H1 (cell line): ENCODE results near the gene ATP2A3. TPM values are rescaled to one million over a fixed set of nuclear protein-coding genes. Genes with fewer than 3 reads are reported as not detected.

Experiments
- CTCF ChIA-PET: fragments of 300-600 bp; sonication (Branson Sonifier 250); formaldehyde crosslinking; loops from one replicate; lab custom pipeline; 2021; ENCODE audit not compliant: partially characterized antibody; lab: Charles Lee
- POLR2A ChIA-PET: fragments of 300-600 bp; sonication (Branson Sonifier 250); formaldehyde crosslinking; loops from one replicate; lab custom pipeline; 2021; ENCODE audit warnings: inconsistent platforms; ENCODE audit not compliant: partially characterized antibody; lab: Charles Lee
- DNase-seq, 2 experiments: peaks; one replicate each; pipeline versions ENCODE4 v3.0.0 to v3.0.0-alpha.2; 2010 to 2022; ENCODE audit warnings: low spot score in 2 of 2, low read depth in 1 of 2, mixed read lengths in 1 of 2
- FAIRE-seq: peaks from 2 replicates; lab custom pipeline; 2011; peaks lifted over from hg19 to GRCh38; lab: Jason Lieb, UNC
- H2AFZ ChIP-seq: 2 replicates; pipeline ENCODE4 v1.8.1; 2012; ENCODE audit warnings: low read length, inconsistent platforms
- H2AK5ac ChIP-seq: 2 replicates; pipeline ENCODE4 v1.6.1; 2013; ENCODE audit warnings: low read depth, low read length
- H2BK120ac ChIP-seq: replicated peaks from 2 replicates; pipeline ENCODE3; 2013; ENCODE audit warnings: low read depth, low read length, inconsistent platforms
- H2BK12ac ChIP-seq: 2 replicates; pipeline ENCODE4 v1.6.1; 2013; ENCODE audit warnings: low read depth, low read length
- H2BK15ac ChIP-seq: 2 replicates; pipeline ENCODE4 v1.6.1; 2013; ENCODE audit warnings: low read length
- H2BK20ac ChIP-seq: 2 replicates; pipeline ENCODE4 v1.6.1; 2013; ENCODE audit warnings: low read length
- H2BK5ac ChIP-seq: 2 replicates; pipeline ENCODE4 v1.6.1; 2013; ENCODE audit warnings: low read depth, low read length
- H3K14ac ChIP-seq: 2 replicates; pipeline ENCODE4 v1.6.1; 2013; ENCODE audit warnings: inconsistent platforms; ENCODE audit not compliant: insufficient read length
- H3K18ac ChIP-seq: 2 replicates; pipeline ENCODE4 v1.6.1; 2013; ENCODE audit warnings: low read length; ENCODE audit errors: extremely low read depth
- H3K23ac ChIP-seq: 2 replicates; pipeline ENCODE4 v1.6.1; 2013; ENCODE audit warnings: inconsistent platforms; ENCODE audit not compliant: insufficient read length
- H3K23me2 ChIP-seq: 2 replicates; pipeline ENCODE4 v1.6.1; 2013; ENCODE audit warnings: low read depth, low read length
- H3K27ac ChIP-seq: 2 replicates; pipeline ENCODE4 v1.6.1; 2011; ENCODE audit warnings: low read depth, low read length, inconsistent platforms
- H3K27me3 ChIP-seq, 4 experiments: replicated peaks in 1 of 4; 1 replicate in 1 of 4; 2 replicates in 3 of 4; pipeline versions ENCODE4 v1.6.1 to v1.8.1; 2011 to 2013; ENCODE audit warnings: low read length in 3 of 4, mild to moderate bottlenecking in 3 of 4, inconsistent platforms in 2 of 4, mixed read lengths in 2 of 4, moderate library complexity in 1 of 4; ENCODE audit not compliant: control insufficient read depth in 3 of 4, insufficient read depth in 3 of 4; ENCODE audit errors: extremely low read depth in 1 of 4
- H3K36me3 ChIP-seq, 4 experiments: 2 replicates each; pipeline versions ENCODE4 v1.6.1 to v1.8.1; 2011 to 2013; ENCODE audit warnings: mild to moderate bottlenecking in 4 of 4, low read length in 3 of 4, moderate library complexity in 2 of 4, control low read depth in 1 of 4, inconsistent platforms in 1 of 4; ENCODE audit not compliant: insufficient read depth in 4 of 4, control insufficient read depth in 2 of 4
- H3K4ac ChIP-seq: replicated peaks from 2 replicates; pipeline ENCODE3; 2013; ENCODE audit warnings: low read length, low read depth, mixed read lengths, inconsistent platforms; ENCODE audit not compliant: insufficient read length
- H3K4me1 ChIP-seq, 4 experiments: replicated peaks in 1 of 4; 1 replicate in 1 of 4; 2 replicates in 3 of 4; pipeline versions ENCODE4 v1.6.1 to v1.8.1; 2011 to 2013; ENCODE audit warnings: low read length in 3 of 4, inconsistent platforms in 2 of 4, mixed read lengths in 1 of 4; ENCODE audit not compliant: insufficient read depth in 4 of 4, control insufficient read depth in 3 of 4
- H3K4me2 ChIP-seq, 2 experiments: 2 replicates each; pipeline versions ENCODE4 v1.6.1 to v1.8.1; 2011 to 2013; ENCODE audit warnings: low read depth in 2 of 2, low read length in 2 of 2, control low read depth in 1 of 2, inconsistent platforms in 1 of 2, mild to moderate bottlenecking in 1 of 2; ENCODE audit not compliant: insufficient read depth in 1 of 2
- H3K4me3 ChIP-seq, 4 experiments: fragments of 200-600, 300-600 bp in 1 of 4; sonication (generic), shearing (Covaris generic), sonication (Bioruptor Twin) in 1 of 4; 2 replicates each; pipeline versions ENCODE4 v1.5.1 to v1.8.1; 2011 to 2016; ENCODE audit warnings: low read length in 4 of 4, low read depth in 3 of 4, control low read depth in 2 of 4, inconsistent platforms in 2 of 4, mild to moderate bottlenecking in 2 of 4, mixed read lengths in 1 of 4, moderate library complexity in 1 of 4; ENCODE audit not compliant: insufficient read depth in 2 of 4; ENCODE audit errors: extremely low read depth in 1 of 4
- H3K56ac ChIP-seq: replicated peaks from 2 replicates; pipeline ENCODE3; 2013; ENCODE audit warnings: low read depth, mild to moderate bottlenecking, mixed read lengths, low read length, inconsistent platforms; ENCODE audit not compliant: insufficient read length
- H3K79me1 ChIP-seq: 2 replicates; pipeline ENCODE4 v1.6.1; 2013; ENCODE audit warnings: low read depth, low read length, control low read depth
- H3K79me2 ChIP-seq, 2 experiments: 2 replicates each; pipeline versions ENCODE4 v1.6.1 to v1.8.1; 2012 to 2013; ENCODE audit warnings: low read length in 2 of 2, mild to moderate bottlenecking in 2 of 2, inconsistent platforms in 1 of 2; ENCODE audit not compliant: insufficient read depth in 2 of 2, control insufficient read depth in 1 of 2
- H3K9ac ChIP-seq, 4 experiments: replicated peaks in 1 of 4; 1 replicate in 1 of 4; 2 replicates in 3 of 4; pipeline versions ENCODE4 v1.6.1 to v1.8.1; 2011 to 2013; ENCODE audit warnings: low read depth in 3 of 4, low read length in 3 of 4, control low read depth in 2 of 4, mild to moderate bottlenecking in 2 of 4, moderate library complexity in 2 of 4, inconsistent platforms in 1 of 4; ENCODE audit errors: extremely low read depth in 1 of 4
- H3K9me3 ChIP-seq, 2 experiments: 2 replicates each; pipeline versions ENCODE4 v1.6.1 to v1.8.1; 2012 to 2013; ENCODE audit warnings: mild to moderate bottlenecking in 2 of 2, moderate library complexity in 2 of 2, control low read depth in 1 of 2, inconsistent platforms in 1 of 2, low read depth in 1 of 2, low read length in 1 of 2, mixed read lengths in 1 of 2; ENCODE audit not compliant: insufficient read depth in 2 of 2
- H4K20me1 ChIP-seq, 2 experiments: replicated peaks in 1 of 2; 2 replicates each; pipeline versions ENCODE3 to v1.8.1; 2011 to 2013; ENCODE audit warnings: inconsistent platforms in 2 of 2, low read length in 2 of 2, mild to moderate bottlenecking in 1 of 2; ENCODE audit not compliant: insufficient read depth in 2 of 2, control insufficient read depth in 1 of 2
- H4K5ac ChIP-seq: 2 replicates; pipeline ENCODE4 v1.6.1; 2013; ENCODE audit warnings: low read length, low read depth, mixed read lengths, inconsistent platforms; ENCODE audit not compliant: insufficient read length
- H4K8ac ChIP-seq: 2 replicates; pipeline ENCODE4 v1.8.0; 2013; ENCODE audit warnings: mild to moderate bottlenecking, moderate library complexity, low read length, inconsistent platforms; ENCODE audit not compliant: insufficient read depth; ENCODE audit errors: extremely low read depth
- H4K91ac ChIP-seq: replicated peaks from 2 replicates; pipeline ENCODE3; 2013; ENCODE audit warnings: low read length, mixed read lengths, inconsistent platforms; ENCODE audit not compliant: insufficient read length
- GTF2F1 ChIP-seq: IDR thresholded peaks from 2 replicates; pipeline ENCODE4 v1.6.1; 2012; ENCODE audit warnings: low read depth, low read length, improper control_type of control experiment, borderline replicate concordance
- PHF8 ChIP-seq: fragments of 200-600 bp; sonication (generic); conservative IDR thresholded peaks from 2 replicates; pipeline ENCODE4 v1.7.1; 2012; ENCODE audit warnings: low read depth, mild to moderate bottlenecking, inconsistent platforms, low read length, moderate library complexity
- SUZ12 ChIP-seq: fragments of 200-600 bp; sonication (generic); IDR thresholded peaks from 2 replicates; pipeline ENCODE4 v1.6.1; 2012; ENCODE audit warnings: mild to moderate bottlenecking, inconsistent platforms, low read length, moderate library complexity, mixed read lengths
- WGBS, 2 experiments: shearing (Covaris generic) in 1 of 2; methylation state at CpG; one replicate each; pipeline versions ENCODE4 v1.1.6 to v1.1.7; 2013 to 2015; ENCODE audit warnings: low lambda C conversion rate in 2 of 2, mixed read lengths in 2 of 2, inconsistent platforms in 1 of 2, low coverage in 1 of 2, missing lambda C conversion rate in 1 of 2; ENCODE audit not compliant: insufficient replicate concordance in 2 of 2, insufficient coverage in 1 of 2, insufficient read length in 1 of 2; ENCODE audit errors: extremely low coverage in 1 of 2, missing lambda C conversion rate in 1 of 2; 5-methylcytosine and 5-hydroxymethylcytosine counted together
- polyA plus RNA-seq, 7 experiments: library from polyadenylated mRNA; depleted of rRNA in 3 of 7; stranded (reverse) in 5 of 7; unstranded in 2 of 7; fragments of >200 nt in 5 of 7; fragments of 200-250 nt in 2 of 7; gene quantifications; 1 replicate in 5 of 7; 2 replicates in 1 of 7; 4 replicates in 1 of 7; pipeline versions ENCODE4 v1.2.1 to v1.2.3, GENCODE V29; 2011 to 2013; ENCODE audit warnings: missing spikeins in 2 of 7, mixed read lengths in 2 of 7
- total RNA-seq: library from RNA; stranded (reverse); fragmentation: NEBNext Ultra II Directional; extraction: Animal tissue kit (Norgen Biotek cat#: 25700); gene quantifications from 2 replicates; pipeline ENCODE4 v1.2.1, GENCODE V29; 2021
- TF ChIP-seq, protein P1 (sequence below): IDR thresholded peaks from 2 replicates; pipeline ENCODE4 v1.6.1; 2011; ENCODE audit warnings: low read length, improper control_type of control experiment
- TF ChIP-seq, protein P2 (sequence below), 3 experiments: IDR thresholded peaks; 1 replicate in 2 of 3; 2 replicates in 1 of 3; pipeline versions ENCODE4 v1.5.1 to v1.6.1; 2011; ENCODE audit warnings: low read length in 3 of 3, mild to moderate bottlenecking in 3 of 3, inconsistent platforms in 2 of 3, low read depth in 1 of 3, moderate library complexity in 1 of 3; ENCODE audit not compliant: insufficient read depth in 1 of 3; ENCODE audit errors: control extremely low read depth in 1 of 3

The ATP2A3 gene
- total and polyA plus RNA-seq, 2 of the 8 experiments (the other 6 are each of a cell fraction or from before 2014, with no cell fraction given), result 18.4 to 32.5 TPM

DNA sequence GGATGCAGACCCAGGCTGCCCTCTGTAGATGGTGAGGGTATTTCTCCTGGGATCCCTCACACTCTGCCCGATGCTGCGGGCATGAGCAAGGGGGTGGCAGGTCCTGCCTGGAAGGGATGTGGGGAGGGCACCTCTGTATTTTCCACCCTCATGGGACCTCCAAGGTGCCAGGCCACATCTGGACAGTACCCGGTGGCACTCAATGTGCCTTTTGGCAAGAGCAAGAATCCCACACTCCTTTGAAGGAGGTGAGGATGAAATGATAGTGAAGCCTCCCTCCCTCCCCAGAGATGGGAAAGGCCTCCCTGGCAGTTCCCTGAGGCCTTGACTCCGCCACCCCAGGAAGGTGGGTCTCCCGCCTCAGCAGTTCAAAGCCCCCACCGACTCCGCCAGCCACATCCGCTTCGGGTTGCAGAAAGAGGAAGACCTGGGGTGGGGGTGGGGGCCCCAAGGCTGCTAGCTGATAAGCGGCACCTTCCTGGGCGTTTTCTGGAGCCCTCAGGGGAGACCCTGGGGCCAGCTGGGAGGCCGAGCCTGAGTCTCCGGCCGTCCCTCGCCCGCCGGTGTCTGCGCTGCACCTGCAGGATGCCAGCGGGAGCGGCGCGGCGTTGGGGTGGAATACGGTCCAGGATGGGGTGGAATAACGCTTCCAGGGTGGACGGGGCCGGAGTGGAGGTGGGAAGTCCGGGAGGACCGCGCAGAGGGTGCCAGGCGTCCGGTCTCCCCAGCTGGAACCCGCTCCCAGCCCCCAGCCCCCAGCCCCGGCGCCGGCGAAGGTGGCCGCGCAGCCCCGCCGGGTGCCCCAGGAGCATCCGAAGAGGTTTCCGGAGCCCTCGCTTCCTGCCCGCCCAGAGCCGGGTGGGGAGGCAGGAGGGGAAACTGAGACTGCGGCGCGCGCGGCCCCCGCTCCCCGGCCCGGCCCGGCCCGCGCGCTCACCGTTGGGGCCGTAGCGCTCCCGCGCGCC lies 718 bp downstream of the ATP2A3 start:
- Histone ChIP-seq H2BK15ac (peak overlapping the region; percentile 88; the same call in 1 of the 2 replicates), H3K9me3 (no peaks in the 10 kb centered on the region), H3K79me1 (no peaks in the 10 kb centered on the region; the same call in 1 of the 2 replicates), H3K14ac (no peak overlapping the region), H2BK20ac (no peak overlapping the region), H3K18ac (no peak overlapping the region; the same call in 1 of the 2 replicates), H4K8ac (peak overlapping the region; percentile 53; the same call in 1 of the 2 replicates), H4K20me1 (peaks cover 0 to 8% of the 10 kb centered on the region in 2 experiments), H3K27me3 (peaks cover 2 to 27% (median 15%) of the 10 kb centered on the region in 4 experiments; a peak in 6 of 7 replicates), H3K4me3 (peak overlapping the region; percentile 22 to 80 (median 56)), H4K5ac (no peak overlapping the region), H3K4me2 (peak overlapping the region; percentile 58 to 80), H3K4me1 (peaks cover 3 to 30% (median 16%) of the 10 kb centered on the region in 4 experiments), H2BK5ac (no peak overlapping the region), H3K9ac (no peak overlapping the region), H3K23ac (no peak overlapping the region), H2AK5ac (0 out of 2 replicates have a peak overlapping the region, but pooled peaks have one; percentile 13), H4K91ac (no peak overlapping the region), H2BK12ac (peak overlapping the region; percentile 27; the same call in 1 of the 2 replicates), H2BK120ac (no peak overlapping the region), H3K27ac (no peak overlapping the region), H3K23me2 (peaks cover 6% of the 10 kb centered on the region; the same call in 1 of the 2 replicates), H3K36me3 (no peaks in the 10 kb centered on the region), H3K56ac (no peak overlapping the region), H2AFZ (no peak overlapping the region), H3K79me2 (no peaks in the 10 kb centered on the region), H3K4ac (no peak overlapping the region)
- 15% methylated on average over 42 of the region's 64 CpGs; no CpG with 5 or more reads in 1 of the 2 experiments for WGBS, 2 experiments
- ChIA-PET CTCF (interaction anchor here (0.6 to 1.8 kb wide), 7 partner anchors 9 to 458 kb away, joined by 3 to 7 read pairs (median 3); no protein-coding TSS in a partner anchor), POLR2A (interaction anchor here (0.6 to 0.9 kb wide), 2 partner anchors 119 to 158 kb away, joined by 3 read pairs; no protein-coding TSS in a partner anchor)
- FAIRE-seq (no peak), DNase-seq (peak in 1 of 2 experiments; percentile 71)
- TF ChIP-seq, protein P1, sequence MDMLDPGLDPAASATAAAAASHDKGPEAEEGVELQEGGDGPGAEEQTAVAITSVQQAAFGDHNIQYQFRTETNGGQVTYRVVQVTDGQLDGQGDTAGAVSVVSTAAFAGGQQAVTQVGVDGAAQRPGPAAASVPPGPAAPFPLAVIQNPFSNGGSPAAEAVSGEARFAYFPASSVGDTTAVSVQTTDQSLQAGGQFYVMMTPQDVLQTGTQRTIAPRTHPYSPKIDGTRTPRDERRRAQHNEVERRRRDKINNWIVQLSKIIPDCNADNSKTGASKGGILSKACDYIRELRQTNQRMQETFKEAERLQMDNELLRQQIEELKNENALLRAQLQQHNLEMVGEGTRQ, result no peak
- TF ChIP-seq PHF8 (0 out of 2 replicates have a peak, but pooled peaks have one; percentile 6), SUZ12 (peak; percentile 71; the same call in 1 of the 2 replicates), GTF2F1 (no peak)
- TF ChIP-seq, protein P2, sequence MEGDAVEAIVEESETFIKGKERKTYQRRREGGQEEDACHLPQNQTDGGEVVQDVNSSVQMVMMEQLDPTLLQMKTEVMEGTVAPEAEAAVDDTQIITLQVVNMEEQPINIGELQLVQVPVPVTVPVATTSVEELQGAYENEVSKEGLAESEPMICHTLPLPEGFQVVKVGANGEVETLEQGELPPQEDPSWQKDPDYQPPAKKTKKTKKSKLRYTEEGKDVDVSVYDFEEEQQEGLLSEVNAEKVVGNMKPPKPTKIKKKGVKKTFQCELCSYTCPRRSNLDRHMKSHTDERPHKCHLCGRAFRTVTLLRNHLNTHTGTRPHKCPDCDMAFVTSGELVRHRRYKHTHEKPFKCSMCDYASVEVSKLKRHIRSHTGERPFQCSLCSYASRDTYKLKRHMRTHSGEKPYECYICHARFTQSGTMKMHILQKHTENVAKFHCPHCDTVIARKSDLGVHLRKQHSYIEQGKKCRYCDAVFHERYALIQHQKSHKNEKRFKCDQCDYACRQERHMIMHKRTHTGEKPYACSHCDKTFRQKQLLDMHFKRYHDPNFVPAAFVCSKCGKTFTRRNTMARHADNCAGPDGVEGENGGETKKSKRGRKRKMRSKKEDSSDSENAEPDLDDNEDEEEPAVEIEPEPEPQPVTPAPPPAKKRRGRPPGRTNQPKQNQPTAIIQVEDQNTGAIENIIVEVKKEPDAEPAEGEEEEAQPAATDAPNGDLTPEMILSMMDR (IDR thresholded peaks at IDR 0.05; ENCODE audit: control extremely low read depth in 1 of 3, insufficient read depth in 1 of 3, low read depth in 1 of 3, low read length in 3 of 3), result no peak
